Ovary (tissue), 9 donors: ENCODE data around the gene CDKL5. TPM values are rescaled to one million over a fixed set of nuclear protein-coding genes. Genes with fewer than 3 reads are reported as not detected.
"Not testable (repeated sequence)": the region's sequence is repeated elsewhere in the genome, so short reads cannot be mapped to it uniquely, and the experiment has no call there.

ENCODE experiments used
- DNase-seq, 5 donors: peaks; one replicate each; pipeline ENCODE4 v3.0.0-alpha.2; 2019 to 2020
- H3K27ac ChIP-seq, 2 donors: fragments of 200-600 bp; one replicate each; pipeline versions ENCODE4 v1.5.1 to v1.8.0; 2019 to 2022
- H3K27me3 ChIP-seq: fragments of 200-600 bp; one replicate; pipeline ENCODE4 v1.8.0; 2022
- H3K36me3 ChIP-seq: fragments of 200-600 bp; sonication (generic); one replicate; pipeline ENCODE4 v1.5.1; 2019
- H3K4me1 ChIP-seq: one replicate; pipeline ENCODE4 v1.8.1; 2013; ENCODE audit warnings: mild to moderate bottlenecking, moderate library complexity; ENCODE audit not compliant: insufficient read depth
- H3K4me3 ChIP-seq: fragments of 200-600 bp; sonication (generic); one replicate; pipeline ENCODE4 v1.5.1; 2017
- H3K9me3 ChIP-seq, 2 donors: fragments of 200-600 bp in 1 of 2; sonication (generic) in 1 of 2; one replicate each; pipeline versions ENCODE4 v1.5.1 to v1.8.1; 2013 to 2019; ENCODE audit warnings: mild to moderate bottlenecking in 1 of 2, moderate library complexity in 1 of 2
- EP300 ChIP-seq: sonication (generic); formaldehyde crosslinking; IDR thresholded peaks from one replicate; pipeline ENCODE4 v1.6.1; 2017; ENCODE audit warnings: antibody characterized with exemption
- POLR2A ChIP-seq: fragments of 450-650 bp; IDR thresholded peaks from one replicate; pipeline ENCODE4 v1.6.1; 2017; ENCODE audit warnings: antibody characterized with exemption, mild to moderate bottlenecking, moderate library complexity
- WGBS, 3 donors: extraction: QIAGEN DNeasy Blood & Tissue Kit in 1 of 3; methylation state at CpG; one replicate each; pipeline versions ENCODE4 v1.1.5 to v1.1.7; 2013 to 2017; 5-methylcytosine and 5-hydroxymethylcytosine counted together
- intact Hi-C, 4 donors: fragments of 100-400 bp; cut with DNase I; formaldehyde crosslinking; loops; one replicate each; pipeline versions ENCODE4 v1.11.0 to v1.15.1; 2022 to 2023
- polyA plus RNA-seq, 2 donors: library from polyadenylated mRNA; stranded (reverse); fragments of 200-250 nt in 1 of 2; fragments of 350-450 nt in 1 of 2; fragmentation: Illumina TruSeq in 1 of 2; extraction: RNeasy Lipid Tissue Mini Kit (QIAGEN cat#74804) in 1 of 2; gene quantifications; one replicate each; pipeline ENCODE4 v1.2.3, GENCODE V29; 2013 to 2014
- total RNA-seq, 7 donors: library from RNA; depleted of rRNA in 2 of 7; stranded (reverse); fragments of >200 nt in 2 of 7; fragmentation: NEBNext Ultra II Directional in 3 of 7; extraction: Animal tissue kit (Norgen Biotek cat#: 25700) in 3 of 7; gene quantifications; one replicate each; pipeline versions ENCODE4 v1.1.0 to v1.2.4, GENCODE V29; 2016 to 2023
- TF ChIP-seq, protein P1 (sequence below), 3 donors: fragments of 450-650 bp in 2 of 3; fragments of 200-600 bp in 1 of 3; IDR thresholded peaks; one replicate each; pipeline versions ENCODE4 v1.5.1 to v1.8.0; 2016 to 2022; ENCODE audit warnings: antibody characterized with exemption in 3 of 3, mild to moderate bottlenecking in 1 of 3
- donor health status: DM: no; HTN: no; CAD: no; lungs with moderate emphysema.
- donor health status: DM: no; HTN: no; CAD: no.
- donor health status: Bipolar disorder and iron deficiency.
- donor health status: DM: yes; HTN: yes; CAD: no.
- donor health status: DM: no; HTN: no; CAD: no.
- donor health status: DM: yes; HTN: yes; CAD: no.

Gene CDKL5
- total and polyA plus RNA-seq, 9 donors, result 2.6 to 18.5 (median 12.2) TPM

DNA sequence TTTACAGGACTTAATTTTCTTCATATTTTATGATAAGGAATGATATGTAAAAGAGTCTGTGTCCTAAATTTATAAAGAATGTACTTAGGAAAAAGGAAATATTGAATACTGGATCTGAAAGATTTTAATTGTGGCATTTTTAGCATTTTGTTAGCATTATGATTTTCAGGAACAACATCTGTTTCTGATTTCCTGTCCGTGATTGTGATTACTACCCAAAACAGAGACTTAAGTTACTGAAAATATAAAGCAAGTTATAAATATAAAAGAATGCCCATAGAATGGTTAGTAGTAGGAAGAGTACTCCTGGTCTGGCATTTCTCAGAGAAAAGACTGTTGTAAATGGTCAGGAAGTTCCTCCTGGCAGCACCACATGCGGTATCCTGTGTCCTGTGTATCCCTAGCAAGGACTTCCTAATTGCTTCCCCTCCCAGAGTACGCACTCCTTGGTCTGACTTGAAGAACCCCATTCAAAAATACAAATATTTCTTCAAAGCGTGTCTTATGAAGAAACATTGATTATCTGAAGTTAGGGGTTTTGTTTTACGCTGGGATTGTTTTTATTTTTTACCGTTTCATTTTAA, 157.6 kb downstream of the CDKL5 start:
- WGBS, 3 donors, result 46 to 62% (median 51%) methylated on average over 6 of the region's 6 CpGs
- intact Hi-C loops, result no loop called here

DNA sequence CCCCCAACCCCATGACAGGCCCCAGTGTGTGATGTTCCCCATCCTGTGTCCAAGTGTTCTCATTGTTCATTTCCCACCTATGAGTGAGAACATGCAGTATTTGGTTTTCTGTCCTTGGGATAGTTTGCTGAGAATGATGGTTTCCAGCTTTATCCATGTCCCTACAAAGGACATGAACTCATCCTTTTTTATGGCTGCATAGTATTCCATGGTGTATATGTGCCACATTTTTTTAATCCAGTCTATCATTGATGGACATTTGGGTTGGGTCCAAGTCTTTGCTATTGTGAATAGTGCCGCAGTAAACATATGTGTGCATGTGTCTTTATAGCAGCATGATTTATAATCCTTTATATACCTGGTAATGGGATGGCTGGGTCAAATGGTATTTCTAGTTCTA, 163.9 kb downstream of the CDKL5 start:
- H3K4me3 ChIP-seq, H3K4me1 ChIP-seq, H3K27me3 ChIP-seq, DNase-seq, H3K36me3 ChIP-seq, H3K9me3 ChIP-seq, intact Hi-C loops, H3K27ac ChIP-seq: not testable (repeated sequence)
- WGBS, 3 donors, result 91 to 97% (median 97%) methylated on average over 1 of the region's 1 CpG

More for the DNA sequence above, 157.6 kb downstream of the CDKL5 start:
- Histone ChIP-seq H3K4me3 (no peak overlapping the region), H3K27me3 (no peaks in the 10 kb centered on the region), H3K27ac (no peak overlapping the region), H3K9me3 (no peaks in the 10 kb centered on the region), H3K4me1 (no peaks in the 10 kb centered on the region), H3K36me3 (no peaks in the 10 kb centered on the region)
- TF ChIP-seq EP300 (no peak), POLR2A (no peak)
- TF ChIP-seq, protein P1, sequence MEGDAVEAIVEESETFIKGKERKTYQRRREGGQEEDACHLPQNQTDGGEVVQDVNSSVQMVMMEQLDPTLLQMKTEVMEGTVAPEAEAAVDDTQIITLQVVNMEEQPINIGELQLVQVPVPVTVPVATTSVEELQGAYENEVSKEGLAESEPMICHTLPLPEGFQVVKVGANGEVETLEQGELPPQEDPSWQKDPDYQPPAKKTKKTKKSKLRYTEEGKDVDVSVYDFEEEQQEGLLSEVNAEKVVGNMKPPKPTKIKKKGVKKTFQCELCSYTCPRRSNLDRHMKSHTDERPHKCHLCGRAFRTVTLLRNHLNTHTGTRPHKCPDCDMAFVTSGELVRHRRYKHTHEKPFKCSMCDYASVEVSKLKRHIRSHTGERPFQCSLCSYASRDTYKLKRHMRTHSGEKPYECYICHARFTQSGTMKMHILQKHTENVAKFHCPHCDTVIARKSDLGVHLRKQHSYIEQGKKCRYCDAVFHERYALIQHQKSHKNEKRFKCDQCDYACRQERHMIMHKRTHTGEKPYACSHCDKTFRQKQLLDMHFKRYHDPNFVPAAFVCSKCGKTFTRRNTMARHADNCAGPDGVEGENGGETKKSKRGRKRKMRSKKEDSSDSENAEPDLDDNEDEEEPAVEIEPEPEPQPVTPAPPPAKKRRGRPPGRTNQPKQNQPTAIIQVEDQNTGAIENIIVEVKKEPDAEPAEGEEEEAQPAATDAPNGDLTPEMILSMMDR (IDR thresholded peaks at IDR 0.05), result no peak
- DNase-seq, result no peak

DNA sequence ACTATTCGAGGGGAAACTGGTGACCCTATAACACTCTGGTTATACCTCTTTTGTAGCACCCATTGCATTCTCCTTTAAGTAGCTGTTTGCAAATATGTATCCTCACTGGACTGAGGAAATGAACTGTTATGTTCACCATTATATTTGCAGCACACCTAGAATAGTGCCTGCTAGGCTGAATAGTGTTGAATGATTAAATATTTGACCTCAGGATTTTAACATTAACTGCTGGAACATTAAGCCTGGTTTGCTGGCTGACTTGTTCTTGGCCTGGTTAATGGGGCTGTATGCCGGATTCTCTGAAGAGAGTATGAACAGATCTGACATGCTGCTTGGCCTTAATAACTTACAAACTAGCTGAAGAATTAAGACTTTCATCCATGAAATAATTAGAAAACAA, 166.4 kb downstream of the CDKL5 start:
- 74 to 89% (median 85%) methylated on average over 2 of the region's 2 CpGs for WGBS, 3 donors
- Histone ChIP-seq H3K4me3 (no peak overlapping the region), H3K27ac (no peak overlapping the region), H3K9me3 (no peaks in the 10 kb centered on the region), H3K4me1 (no peaks in the 10 kb centered on the region), H3K36me3 (no peaks in the 10 kb centered on the region), H3K27me3 (no peaks in the 10 kb centered on the region)
- TF ChIP-seq POLR2A (no peak), EP300 (no peak)
- TF ChIP-seq, protein P1 (IDR thresholded peaks at IDR 0.05), result no peak
- intact Hi-C loops, result no loop called here
- no peak for DNase-seq

DNA sequence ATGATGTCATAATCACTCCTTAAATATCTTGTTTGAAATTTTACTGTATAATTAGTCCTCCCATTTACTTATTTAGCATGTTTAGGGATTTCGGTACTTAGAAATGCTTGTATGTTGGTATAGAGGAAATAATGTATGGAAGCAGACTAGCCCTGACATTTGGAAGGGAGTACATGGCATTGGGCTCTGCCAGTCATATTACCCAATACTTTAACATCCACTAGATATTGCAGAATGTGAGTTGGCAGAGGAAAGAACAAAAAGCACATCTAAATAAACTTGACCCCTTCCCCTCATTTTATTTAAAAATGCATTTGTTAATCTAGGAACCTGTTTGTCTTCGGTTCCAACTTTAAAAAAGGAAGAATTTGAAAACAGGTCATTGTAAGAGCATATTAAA, 168.7 kb downstream of the CDKL5 start:
- no peak overlapping the region for H3K27ac ChIP-seq
- H3K4me3 ChIP-seq, result no peak overlapping the region
- H3K36me3 ChIP-seq, result no peaks in the 10 kb centered on the region
- no peaks in the 10 kb centered on the region for H3K27me3 ChIP-seq
- TF ChIP-seq EP300 (no peak), POLR2A (no peak)
- TF ChIP-seq, protein P1 (IDR thresholded peaks at IDR 0.05), result no peak
- WGBS, 3 donors, result 70 to 88% (median 77%) methylated on average over 2 of the region's 2 CpGs
- no peak for DNase-seq
- no peaks in the 10 kb centered on the region for H3K4me1 ChIP-seq
- intact Hi-C loops, result no loop called here
- no peaks in the 10 kb centered on the region for H3K9me3 ChIP-seq

DNA sequence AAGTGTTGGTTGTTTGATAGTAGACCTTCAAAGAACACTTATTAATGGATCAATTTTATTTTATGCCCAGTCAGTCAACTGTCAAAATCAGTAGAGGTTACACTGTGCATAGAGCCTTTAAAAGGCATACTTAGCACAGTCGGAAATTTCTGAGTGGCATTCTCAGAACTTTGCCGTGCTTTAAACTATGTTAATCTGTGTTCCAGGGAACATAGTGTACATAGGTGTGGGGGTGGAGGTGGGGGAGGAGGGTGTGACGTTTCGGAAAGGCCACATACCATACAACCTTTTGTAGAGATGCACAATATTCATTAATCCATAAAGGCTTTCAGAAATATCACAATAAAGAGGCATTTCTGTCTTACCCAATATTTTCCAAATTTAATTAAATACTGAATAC, 170.7 kb downstream of the CDKL5 start:
- no peaks in the 10 kb centered on the region for H3K9me3 ChIP-seq
- no peak overlapping the region for H3K27ac ChIP-seq
- no peaks in the 10 kb centered on the region for H3K4me1 ChIP-seq
- 39 to 43% (median 41%) methylated on average over 4 of the region's 4 CpGs for WGBS, 3 donors
- no peak overlapping the region for H3K4me3 ChIP-seq
- TF ChIP-seq POLR2A (no peak), EP300 (no peak)
- TF ChIP-seq, protein P1 (IDR thresholded peaks at IDR 0.05), result no peak
- intact Hi-C loops, result no loop called here
- H3K36me3 ChIP-seq, result no peaks in the 10 kb centered on the region
- DNase-seq, result no peak
- no peaks in the 10 kb centered on the region for H3K27me3 ChIP-seq
